Stimulated activated CD4-positive, alpha-beta T cell treated with anti-CD3 and anti-CD28 coated beads, Interleukin-15, amount 100 ng/mL, for 1 hour (primary cell): ENCODE measurements around the gene ROR1.
"Not testable (repeated sequence)": the region's sequence is repeated elsewhere in the genome, so short reads cannot be mapped to it uniquely, and the experiment has no call there.

Source experiments
- DNase-seq, 2 donors: peaks; one replicate each; pipeline ENCODE4 v3.0.0-alpha.2; 2020; ENCODE audit warnings: low read depth in 1 of 2, low spot score in 1 of 2

ROR1 gene

DNA sequence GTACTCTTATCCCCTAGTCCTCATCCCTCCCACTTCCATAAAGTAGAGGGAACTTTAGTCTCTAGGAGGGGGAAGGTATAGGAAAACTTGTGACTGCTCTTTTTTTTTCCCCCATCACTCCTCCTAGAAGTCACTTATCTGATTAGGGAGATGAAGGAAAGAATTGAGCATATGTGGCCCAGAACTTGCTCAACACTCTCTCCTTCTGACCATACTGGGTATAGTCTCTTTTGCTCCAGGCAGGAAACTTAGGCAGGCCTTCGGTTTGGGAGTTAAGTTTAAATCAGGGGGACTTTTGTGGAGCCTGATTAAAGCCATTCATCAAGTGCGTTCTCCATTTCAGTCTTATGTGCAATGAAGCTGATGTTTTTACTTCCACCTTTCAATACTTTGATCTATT, 435.4 kb downstream of the ROR1 start:
- DNase-seq = no peak

DNA sequence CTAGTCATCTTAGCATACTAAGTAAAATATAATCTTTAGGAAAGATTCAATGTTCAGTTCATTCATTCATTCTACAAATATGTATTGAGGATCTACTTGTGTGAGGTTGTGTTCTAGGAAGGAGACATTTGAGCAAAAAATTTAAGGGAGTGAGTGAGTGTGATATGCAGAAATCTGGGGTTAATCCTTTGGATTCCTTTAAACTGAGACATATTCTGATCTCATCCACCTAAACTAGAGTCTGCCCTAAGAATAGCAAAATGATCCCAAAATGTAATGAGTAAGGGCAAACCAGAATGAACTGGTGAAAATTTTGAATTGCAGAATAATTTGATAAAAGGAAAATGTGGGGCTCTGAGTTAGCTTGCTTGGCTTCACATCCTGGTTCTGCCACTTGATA, 438.2 kb downstream of the ROR1 start:
- no peak for DNase-seq

DNA sequence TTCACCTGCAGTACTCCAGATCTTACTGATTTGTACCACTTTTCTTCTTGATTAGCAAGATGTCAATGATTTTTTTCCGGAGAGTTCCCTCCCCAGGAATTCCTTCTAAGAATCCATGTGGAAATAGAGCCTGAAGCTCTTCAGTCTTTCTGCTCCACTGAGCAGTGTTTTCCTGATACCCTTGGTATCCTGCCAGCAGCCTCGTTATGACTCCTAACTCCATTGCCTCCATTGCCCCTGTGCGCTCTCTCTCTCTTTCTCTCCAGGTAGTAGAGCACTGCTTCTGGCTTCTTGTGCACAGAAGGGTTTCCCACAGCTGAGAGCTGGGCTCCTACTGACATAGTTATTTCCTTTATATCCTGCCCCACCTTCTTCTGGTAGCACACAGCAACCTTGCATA, 441.8 kb downstream of the ROR1 start:
- DNase-seq = no peak

DNA sequence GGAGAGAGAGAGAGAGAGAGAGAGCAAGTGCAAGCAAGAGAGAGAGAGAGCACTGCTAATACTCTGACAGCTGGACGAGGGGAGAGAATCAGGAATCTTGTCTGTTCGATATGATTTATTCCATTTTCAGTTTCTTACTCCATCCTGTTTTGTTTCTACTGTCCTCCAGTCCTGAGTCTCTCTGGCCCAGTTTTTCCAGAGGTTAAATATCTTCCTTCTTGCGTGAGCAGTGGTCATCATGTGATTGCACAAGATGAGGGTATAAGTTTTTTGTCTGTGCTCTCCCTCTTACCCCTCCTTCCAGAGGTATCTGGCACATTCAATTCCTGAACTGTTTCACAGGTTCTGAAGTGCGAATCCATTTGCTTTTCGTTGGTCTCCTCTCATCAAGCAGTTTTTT, 446.4 kb downstream of the ROR1 start:
- DNase-seq = no peak

DNA sequence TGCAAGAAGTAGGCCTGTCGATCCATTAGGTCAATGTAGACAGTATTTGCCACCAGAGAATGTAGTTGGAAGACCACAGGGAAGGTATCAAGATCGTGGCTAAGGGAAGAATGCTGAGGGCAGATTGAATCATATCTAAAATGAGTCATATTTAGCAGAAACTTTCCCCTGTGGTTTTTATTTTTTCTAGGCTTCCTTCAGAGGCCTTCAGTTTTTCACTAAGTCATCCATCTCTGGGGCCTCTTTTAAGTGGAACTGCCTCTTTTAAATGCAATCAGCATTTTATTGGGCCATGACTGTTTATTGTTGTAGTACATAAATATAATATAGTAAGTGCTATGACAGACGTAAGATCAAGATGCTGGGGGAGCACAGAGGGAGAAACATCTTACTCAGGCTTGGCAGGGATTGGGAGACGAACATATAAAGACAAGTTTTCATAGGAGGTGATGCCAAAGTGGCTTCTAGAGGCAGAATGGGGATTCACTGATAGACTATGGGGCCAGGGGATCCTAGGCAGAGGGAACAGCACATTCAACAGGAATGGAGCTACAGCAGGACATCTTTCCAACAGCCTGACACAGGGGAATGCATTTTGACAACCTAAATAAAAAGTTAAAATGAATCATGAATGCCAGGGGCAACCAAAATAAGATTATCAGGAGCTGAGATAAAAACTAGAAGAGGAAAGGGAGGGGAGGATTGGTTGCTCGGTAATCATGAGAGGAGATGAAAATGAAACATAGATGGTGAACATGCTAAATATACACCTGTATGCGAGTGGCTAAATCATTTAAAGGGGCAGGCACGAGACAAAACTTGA, 449.7 kb downstream of the ROR1 start:
- no peak for DNase-seq

DNA sequence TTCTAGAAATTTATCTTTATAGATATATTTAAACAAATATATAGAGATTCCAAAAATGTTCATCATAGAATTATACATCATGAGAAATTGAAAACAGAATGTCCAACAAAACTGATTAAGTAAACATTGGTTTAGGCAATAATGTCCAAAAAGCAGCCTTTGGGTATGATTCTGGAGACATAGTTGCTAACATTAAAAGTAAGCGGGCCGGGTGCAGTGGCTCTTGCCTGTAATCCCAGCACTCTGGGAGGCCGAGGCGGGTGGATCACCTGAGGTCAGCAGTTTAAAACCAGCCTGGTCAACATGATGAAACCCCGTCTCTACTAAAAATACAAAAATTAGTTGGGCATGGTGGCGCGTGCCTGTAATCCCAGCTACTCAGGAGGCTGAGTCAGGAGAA, 450.4 kb downstream of the ROR1 start:
- DNase-seq = not testable (repeated sequence)

DNA sequence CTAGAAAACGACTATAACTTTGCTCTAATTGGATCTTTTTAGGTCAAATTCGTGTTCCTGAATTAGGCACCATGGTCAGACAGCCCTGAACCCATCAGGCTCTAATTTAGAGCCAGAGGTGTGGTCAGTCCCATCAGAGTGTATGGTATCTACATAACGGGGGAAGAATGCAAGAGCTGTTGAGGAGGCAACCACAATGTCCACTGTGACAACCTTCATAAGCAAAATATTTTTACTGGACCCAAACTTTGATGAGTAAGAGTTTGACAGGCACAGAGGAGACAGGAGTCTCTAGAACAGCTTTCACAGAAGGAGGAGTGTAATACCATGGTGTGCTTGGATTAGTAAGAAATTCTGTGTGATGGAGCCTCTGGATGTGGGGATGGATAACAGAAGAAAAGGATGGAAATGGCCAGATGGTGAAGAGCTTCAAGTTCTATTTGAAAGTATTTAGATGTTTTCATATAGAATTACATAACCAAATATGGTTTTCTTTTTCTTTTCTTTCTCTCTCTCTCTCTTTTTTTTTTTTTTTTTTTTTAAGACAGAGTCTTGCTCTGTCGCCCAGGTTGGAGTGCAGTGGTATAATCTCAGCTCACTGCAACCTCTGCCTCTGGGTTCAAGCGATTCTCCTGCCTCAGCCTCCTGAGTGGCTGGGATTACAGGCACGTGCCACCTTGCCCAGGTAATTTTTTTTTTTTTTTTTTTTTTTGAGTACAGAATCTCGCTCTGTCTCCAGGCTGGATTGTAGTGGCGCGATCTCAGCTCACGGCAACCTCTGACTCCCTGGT, 454.5 kb downstream of the ROR1 start:
- no peak for DNase-seq

DNA sequence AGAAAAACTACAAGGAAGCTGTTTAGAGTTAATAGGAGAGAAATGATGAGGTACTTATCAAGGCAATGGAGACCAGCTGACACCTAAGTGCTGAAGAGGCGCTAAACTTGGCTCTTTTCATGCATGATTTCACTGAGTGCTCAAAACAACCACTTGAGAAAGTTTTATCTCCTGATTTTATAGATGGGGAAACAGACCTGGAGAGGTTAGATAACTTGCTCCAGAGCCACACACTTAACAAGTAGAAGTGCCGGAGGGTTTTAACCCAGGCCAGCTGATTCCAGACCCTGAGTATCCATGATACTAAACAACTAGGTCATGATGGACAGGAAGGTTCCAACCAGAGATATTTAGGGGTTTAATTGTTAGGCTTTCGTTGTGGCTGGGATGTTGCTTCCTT, 455.5 kb downstream of the ROR1 start:
- DNase-seq = no peak
